Posterior cingulate gyrus (tissue), 11 donors: ENCODE results near the gene GNMT.
"Not testable (repeated sequence)": the region's sequence is repeated elsewhere in the genome, so short reads cannot be mapped to it uniquely, and the experiment has no call there.

ENCODE experiments used
- DNase-seq, 10 donors: peaks; one replicate each; pipeline versions ENCODE4 v3.0.0 to v3.0.0-alpha.2; 2020 to 2021; ENCODE audit warnings: mixed read lengths in 3 of 10
- intact Hi-C: fragments of 100-400 bp; cut with DNase I; formaldehyde crosslinking; loops from one replicate; pipeline ENCODE4 v1.15.1; 2023

GNMT gene

DNA sequence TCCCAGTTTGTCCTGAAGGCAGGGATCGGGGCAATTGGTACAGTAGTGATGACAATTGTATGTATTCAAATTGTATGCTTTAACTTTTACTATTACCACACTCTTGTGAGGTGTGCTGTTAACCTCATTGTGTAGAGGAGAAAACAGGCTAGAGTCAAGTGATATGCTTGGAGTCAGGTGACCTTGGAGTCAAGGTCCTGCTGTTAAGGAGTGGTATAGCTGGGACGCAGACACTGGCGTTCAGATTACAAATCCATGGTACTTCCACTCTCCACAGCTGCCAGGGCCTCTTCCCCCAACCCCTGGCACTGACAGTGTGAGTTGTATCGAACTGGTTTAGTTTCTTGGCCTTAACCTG, 20.8 kb upstream of the GNMT start:
- intact Hi-C loops: no loop called here

DNA sequence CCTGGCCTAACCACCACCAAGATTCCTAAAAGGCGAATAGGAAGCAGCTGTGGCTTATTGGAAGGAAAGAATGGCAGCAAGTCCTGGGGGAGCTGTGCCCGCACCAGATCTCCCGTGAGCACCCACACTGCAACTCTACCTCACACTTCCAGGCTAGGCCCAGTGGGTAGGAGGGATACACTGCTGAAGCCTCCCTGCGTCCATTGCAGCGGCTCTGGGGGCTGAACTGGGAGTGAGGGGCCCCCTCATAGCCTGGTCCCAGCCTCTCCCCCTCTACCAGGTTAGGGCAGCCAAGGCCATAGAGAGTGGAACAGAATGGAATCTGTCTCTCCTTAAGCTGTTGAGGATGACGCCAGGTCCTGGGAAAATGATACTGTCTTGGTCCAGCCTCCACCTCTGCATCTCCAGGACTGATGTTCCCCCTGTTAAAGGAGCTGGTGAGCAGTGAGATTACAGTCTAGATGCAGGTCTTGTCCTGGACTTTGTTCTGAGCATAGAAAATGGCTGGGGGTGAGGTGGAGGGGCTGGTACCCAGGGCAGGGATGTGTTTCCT, 20.0 kb upstream of the GNMT start:
- DNase-seq: peak in 2 of 10 donors; percentile 7 to 27
- intact Hi-C loops: no loop called here

More for the DNA sequence above, 20.8 kb upstream of the GNMT start:
- peak in 3 of 10 donors; percentile 1 to 29 (median 3) for DNase-seq

DNA sequence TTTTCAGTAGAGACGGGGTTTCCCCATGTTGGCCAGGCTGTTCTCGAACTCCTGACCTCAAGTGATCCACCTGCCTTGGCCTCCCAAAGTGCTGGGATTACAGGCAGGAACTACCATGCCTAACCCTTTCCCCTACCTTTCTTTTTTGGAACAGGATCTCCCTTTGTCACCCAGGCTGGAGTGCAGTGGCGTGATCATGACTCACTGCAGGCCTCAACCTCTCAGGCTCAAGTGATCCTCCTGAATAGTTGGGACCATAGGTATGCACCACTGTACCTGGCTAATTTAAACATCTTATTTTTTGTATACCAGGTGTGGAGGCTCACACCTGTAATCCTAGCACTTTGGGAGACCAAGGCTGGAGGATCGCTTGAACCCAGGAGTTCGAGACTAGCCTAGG, 19.2 kb upstream of the GNMT start:
- peak in 1 of 10 donors; percentile 28 for DNase-seq
- intact Hi-C loops: not testable (repeated sequence)

- intact Hi-C loops: no loop called here
- DNase-seq: peak in 3 of 10 donors; percentile 20 to 49 (median 37)
These were observed 18.1 kb upstream of the GNMT start for GRCh38 chr6:42942444-42942843.

DNA sequence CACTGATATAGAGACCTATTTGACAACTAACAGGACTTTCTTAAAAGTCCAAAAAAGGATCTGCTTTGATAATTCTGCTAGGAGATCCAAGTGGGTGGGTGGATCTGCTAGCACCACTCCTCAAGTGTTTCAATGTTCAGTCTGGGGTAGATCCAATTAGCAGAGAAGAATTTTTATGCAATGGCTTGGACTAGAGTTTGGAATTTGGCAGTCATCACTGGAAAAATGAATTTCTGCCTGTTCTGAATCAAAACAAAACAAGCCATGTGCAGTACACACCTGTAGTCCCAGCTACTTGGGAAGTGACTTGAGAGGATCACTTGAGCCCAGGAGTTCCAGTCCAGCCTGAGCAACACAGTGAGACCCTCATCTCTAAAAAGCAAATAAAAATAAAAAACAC, 12.6 kb upstream of the GNMT start:
- intact Hi-C loops: no loop called here
- peak in 1 of 10 donors; percentile 4 for DNase-seq

DNA sequence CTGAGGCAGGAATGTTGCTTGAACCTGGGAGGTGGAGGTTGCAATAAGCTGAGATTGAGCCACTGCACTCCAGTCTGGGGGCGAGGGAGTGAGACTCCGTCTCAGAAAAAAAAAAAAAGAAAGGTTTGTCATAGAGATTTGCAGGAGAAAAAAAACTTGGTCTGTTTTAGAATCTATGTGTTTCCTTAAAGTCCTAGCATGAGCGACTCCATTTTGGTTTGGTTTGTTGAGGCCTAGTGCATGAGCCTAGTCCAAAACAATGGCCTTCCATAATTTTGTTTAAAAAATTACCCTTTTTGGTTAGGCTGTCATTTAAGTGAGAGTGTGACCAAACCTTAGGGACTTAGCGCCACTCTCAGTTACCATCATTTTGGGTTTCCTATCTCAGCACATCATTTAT, 8.2 kb upstream of the GNMT start:
- intact Hi-C loops: no loop called here

GRCh38 chr6:42954405-42954804, 6.1 kb upstream of the GNMT start:
- intact Hi-C loops: not testable (repeated sequence)
- peak in 1 of 10 donors; percentile 2 for DNase-seq

More for the DNA sequence above, 8.2 kb upstream of the GNMT start:
- DNase-seq: no peak

DNA sequence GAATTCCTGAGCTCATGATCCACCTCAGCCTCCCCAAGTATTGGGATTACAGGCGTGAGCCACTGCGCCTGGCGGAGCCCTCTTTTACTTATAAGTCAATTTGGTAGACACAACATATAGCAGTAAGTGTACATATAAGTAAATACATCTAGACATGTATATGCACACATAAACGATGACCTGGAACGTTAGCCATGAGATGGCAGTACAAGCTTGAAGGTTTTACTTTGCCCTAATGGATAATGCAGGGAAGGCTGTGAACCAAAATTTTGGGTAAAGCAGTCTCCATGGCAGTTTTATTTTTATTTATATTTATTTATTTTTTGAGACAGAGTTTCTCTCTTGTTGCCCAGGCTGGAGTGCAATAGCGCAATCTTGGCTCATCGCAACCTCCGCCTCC, 2.4 kb upstream of the GNMT start:
- peak in 3 of 10 donors; percentile 7 to 21 (median 16) for DNase-seq
- intact Hi-C loops: no loop called here

- intact Hi-C loops: no loop called here
- DNase-seq: peak in 1 of 10 donors; percentile 71
These were observed 674 bp upstream of the GNMT start for GRCh38 chr6:42959917-42960242.

DNA sequence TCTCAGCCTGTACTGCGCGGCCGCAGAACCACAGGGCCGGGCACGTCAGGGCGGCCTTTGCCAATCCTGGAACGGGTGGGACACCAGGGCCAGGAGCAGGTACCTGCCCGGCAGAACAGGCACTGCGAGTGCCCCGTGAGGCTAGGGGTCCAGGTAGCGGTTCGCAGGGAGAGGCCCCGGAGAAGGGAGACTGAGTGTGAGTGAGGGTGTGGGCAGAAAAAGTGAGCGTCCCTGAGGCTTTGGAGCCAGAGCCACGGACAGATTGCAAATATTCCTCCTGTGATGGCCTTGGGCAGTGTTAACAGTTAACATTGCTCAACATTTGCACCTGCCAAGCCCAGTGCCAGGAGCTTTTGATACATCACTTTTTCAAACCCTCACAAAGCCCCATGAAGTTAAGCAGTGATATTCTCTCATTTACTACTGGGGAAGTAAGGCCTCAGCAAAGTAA, 491 bp downstream of the GNMT start:
- DNase-seq: no peak
- intact Hi-C loops: no loop called here

DNA sequence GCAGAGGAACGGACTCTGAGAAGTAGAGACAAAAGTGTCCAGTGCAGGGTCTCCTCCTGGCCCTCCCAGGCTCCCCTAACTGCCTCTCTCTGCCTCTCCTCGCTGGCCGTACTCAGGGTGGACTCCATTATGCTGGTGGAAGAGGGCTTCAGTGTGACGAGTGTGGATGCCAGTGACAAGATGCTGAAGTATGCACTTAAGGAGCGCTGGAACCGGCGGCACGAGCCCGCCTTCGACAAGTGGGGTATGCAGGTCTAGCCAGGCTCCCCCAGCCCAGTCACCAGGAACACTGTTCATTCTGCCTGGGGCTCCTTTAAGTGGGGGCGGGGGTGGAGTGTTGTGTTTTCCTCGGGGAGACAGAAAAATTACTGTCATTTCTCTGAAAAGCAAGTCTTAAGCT, 1.5 kb downstream of the GNMT start:
- DNase-seq: peak in 4 of 10 donors; percentile 24 to 69 (median 46)
- intact Hi-C loops: no loop called here

- peak in 3 of 10 donors; percentile 50 to 81 (median 63) for DNase-seq
- intact Hi-C loops: no loop called here
These were observed 2.1 kb downstream of the GNMT start for GRCh38 chr6:42962502-42963178.

DNA sequence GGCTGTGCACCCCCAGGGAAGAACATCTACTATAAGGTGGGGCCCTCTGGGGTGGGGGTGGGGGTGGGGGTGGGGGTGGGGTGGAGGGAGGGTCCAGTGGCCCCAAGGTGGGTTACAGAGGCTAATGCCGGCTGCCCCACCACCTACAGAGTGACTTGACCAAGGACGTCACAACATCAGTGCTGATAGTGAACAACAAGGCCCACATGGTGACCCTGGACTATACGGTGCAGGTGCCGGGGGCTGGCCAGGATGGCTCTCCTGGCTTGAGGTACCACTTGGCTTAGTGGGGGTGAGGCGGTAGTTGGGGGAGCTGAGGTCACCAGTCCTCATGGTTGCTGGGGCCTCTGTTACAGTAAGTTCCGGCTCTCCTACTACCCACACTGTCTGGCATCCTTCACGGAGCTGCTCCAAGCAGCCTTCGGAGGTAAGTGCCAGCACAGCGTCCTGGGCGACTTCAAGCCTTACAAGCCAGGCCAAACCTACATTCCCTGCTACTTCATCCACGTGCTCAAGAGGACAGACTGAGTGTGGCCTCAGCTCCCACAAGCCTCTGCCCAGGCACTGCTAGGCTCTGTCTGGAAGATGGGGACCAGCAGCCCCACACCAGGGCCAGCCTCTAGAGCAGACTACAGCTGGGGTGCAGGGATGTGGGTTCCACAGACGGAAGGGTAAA, 2.8 kb downstream of the GNMT start:
- intact Hi-C loops: no loop called here
- peak in 3 of 10 donors; percentile 73 to 81 (median 77) for DNase-seq

DNA sequence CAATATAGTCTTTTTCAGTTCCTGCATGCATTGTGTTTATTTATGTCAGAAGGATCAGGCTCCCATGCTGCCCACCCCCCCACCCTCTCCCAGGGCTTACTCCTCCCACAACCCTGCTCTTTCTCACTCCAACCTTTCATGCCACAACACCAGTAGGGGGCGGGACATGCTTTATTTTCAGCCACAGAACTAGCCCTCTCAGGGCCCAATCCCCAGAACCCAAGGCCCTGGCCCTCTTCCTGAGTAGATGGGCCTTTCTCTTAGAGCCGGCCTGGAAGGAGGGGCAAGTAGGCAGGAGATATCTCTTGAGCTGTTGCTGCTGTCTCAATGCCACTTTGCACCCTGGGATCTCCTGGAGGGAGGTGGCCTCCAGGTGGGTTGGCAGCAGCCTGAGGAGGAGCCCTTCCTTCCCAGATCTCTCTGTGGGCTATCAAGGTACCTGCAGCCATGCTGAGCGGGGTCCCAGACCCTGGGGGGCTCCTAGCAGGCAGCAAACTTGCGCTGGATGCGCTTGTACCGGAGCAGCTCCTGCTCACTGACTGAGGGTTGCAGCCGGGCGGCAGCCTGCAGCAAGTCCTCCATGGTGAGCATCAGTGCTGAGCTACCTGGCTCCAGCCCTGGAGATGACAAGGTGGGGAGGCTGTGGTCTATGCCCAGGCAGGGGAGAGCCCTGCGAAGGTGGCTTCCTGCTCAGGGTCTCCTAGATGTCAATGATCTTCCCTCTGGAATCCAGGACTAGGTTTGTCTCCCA, 3.5 kb downstream of the GNMT start:
- intact Hi-C loops: no loop called here
- peak in 4 of 10 donors; percentile 22 to 85 (median 54) for DNase-seq

DNA sequence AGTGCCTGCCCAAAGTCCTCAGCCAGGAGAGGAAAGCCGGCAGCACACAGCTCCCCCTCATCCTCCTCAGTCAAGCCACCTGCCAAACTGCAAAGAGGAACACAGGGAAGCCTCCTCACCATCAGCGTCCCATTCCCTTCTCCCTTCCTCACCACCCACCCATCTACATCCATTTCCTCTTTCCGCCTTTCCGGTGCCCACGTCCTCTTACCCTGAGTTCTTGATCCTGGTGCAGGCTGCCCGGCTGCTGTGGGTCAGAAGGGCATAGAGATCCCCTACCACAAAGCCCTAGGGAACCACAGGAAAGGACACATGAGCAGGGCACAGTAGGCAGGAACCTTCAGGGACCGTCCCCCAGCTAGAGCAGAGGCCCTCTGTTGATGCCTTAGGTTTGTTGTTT, 6.0 kb downstream of the GNMT start:
- intact Hi-C loops: no loop called here
- peak in 1 of 10 donors; percentile 39 for DNase-seq

DNA sequence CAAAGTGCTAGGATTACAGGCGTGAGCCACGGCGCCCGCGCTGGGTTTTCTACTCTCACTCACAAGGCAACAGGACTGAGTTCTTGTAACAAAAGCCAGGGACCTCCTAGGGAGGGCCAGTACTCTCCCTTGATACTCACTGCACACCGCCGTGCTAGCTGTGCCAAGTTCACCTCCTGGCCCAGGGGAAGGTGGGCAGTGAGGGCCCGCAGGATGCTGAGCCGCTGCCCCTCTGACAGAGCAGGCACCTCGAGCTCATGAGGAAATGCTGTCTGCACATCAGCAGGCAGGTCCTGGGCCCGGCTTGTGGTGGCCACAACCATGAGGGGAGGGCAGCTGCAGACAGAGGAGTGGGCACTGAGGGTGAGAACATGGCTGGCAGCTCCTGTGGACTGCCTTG, 6.7 kb downstream of the GNMT start:
- DNase-seq: peak in 1 of 10 donors; percentile 59
- intact Hi-C loops: no loop called here

DNA sequence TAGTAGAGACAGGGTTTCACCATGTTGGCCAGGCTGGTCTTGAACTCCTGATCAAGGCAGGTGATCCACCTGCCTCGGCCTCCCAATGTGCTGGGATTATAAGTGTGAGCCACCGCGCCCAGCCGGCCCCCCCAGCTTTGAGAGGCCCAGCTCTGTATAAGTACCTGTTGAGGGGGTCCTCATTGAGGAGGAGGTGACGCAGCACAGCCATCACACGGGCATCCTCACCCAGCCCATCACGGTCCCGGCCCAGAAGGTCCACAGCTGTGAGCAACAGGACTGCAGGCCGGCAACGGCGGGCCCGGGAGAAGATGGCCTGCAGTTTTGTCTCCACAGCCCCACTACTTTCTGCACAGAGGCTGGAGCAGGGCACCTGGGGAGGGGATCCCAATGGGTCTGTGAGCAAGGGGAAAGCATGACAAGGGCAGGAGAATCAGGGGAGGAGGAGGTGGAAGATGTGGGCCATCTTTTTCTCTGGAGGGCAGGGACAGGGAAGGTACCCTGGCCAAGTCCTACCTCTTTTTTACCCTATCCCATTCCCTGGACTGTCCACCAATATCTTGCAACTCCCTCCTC, 7.7 kb downstream of the GNMT start:
- intact Hi-C loops: no loop called here
- DNase-seq: peak in 1 of 10 donors; percentile 38

GRCh38 chr6:42968783-42969182, 8.2 kb downstream of the GNMT start:
- peak in 1 of 10 donors; percentile 32 for DNase-seq
- intact Hi-C loops: no loop called here

DNA sequence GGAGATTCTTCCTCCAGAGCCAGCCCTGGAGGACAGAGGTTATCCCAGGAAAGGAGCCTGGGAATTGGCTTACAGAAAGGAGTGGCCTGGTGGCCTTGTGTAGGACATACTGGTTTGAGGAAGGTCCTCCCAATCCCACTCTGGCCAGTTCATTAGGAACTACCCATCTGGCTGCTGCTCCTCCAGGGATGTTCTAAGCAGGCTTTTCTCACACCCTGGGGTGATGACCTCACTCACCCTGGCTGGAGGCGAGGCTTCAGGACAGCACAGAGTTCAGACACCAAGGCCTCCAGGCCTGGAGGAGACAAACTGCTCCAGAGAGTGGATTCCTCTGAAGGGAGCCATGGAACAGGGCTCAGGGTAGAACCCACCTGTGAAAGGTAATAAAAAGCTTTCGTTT, 8.9 kb downstream of the GNMT start:
- intact Hi-C loops: no loop called here
- no peak for DNase-seq

- intact Hi-C loops: no loop called here
These were observed 9.4 kb downstream of the GNMT start for GRCh38 chr6:42969934-42970333.

More at GRCh38 chr6:42969934-42970333, 9.4 kb downstream of the GNMT start:
- peak in 1 of 10 donors; percentile 70 for DNase-seq
